Karpas-422 (cell line): ENCODE data around the gene INO80. TPM values are rescaled to one million over a fixed set of nuclear protein-coding genes. Genes with fewer than 3 reads are reported as not detected.
"Not testable (repeated sequence)": the region's sequence is repeated elsewhere in the genome, so short reads cannot be mapped to it uniquely, and the experiment has no call there.

Experiments
- DNase-seq: peaks from one replicate; pipeline ENCODE4 v3.0.0-alpha.2; 2015
- H2AFZ ChIP-seq: fragments of 200-600 bp; sonication (generic); 2 replicates; pipeline ENCODE4 v1.6.1; 2014; ENCODE audit warnings: antibody characterized with exemption, low read length, mixed read lengths
- H3K27ac ChIP-seq: fragments of 200-600 bp; sonication (generic); 2 replicates; pipeline ENCODE4 v1.5.1; 2014; ENCODE audit warnings: mild to moderate bottlenecking, low read length, moderate library complexity
- H3K27me3 ChIP-seq: fragments of 200-600 bp; sonication (generic); 2 replicates; pipeline ENCODE4 v1.6.1; 2014; ENCODE audit warnings: low read length, mixed read lengths
- H3K36me3 ChIP-seq: fragments of 200-600 bp; sonication (generic); 2 replicates; pipeline ENCODE4 v1.6.1; 2014; ENCODE audit warnings: low read length, mixed read lengths; ENCODE audit not compliant: insufficient read depth
- H3K4me1 ChIP-seq: fragments of 200-600 bp; sonication (generic); 2 replicates; pipeline ENCODE4 v1.6.1; 2014; ENCODE audit warnings: mild to moderate bottlenecking, low read length, mixed read lengths
- H3K4me2 ChIP-seq: fragments of 200-600 bp; sonication (generic); 2 replicates; pipeline ENCODE4 v1.6.1; 2014; ENCODE audit warnings: low read length, low read depth, mild to moderate bottlenecking; ENCODE audit not compliant: poor library complexity, severe bottlenecking
- H3K4me3 ChIP-seq: fragments of 200-600 bp; sonication (generic); 2 replicates; pipeline ENCODE4 v1.5.1; 2014; ENCODE audit warnings: mild to moderate bottlenecking, antibody characterized with exemption, low read length, mixed read lengths
- H3K79me2 ChIP-seq: fragments of 200-600 bp; sonication (generic); 2 replicates; pipeline ENCODE4 v1.6.1; 2014; ENCODE audit warnings: mild to moderate bottlenecking, low read length, mixed read lengths
- H3K9ac ChIP-seq: fragments of 200-600 bp; sonication (generic); 2 replicates; pipeline ENCODE4 v1.6.0; 2014; ENCODE audit warnings: low read length
- H3K9me2 ChIP-seq: fragments of 200-600 bp; sonication (generic), shearing (Covaris generic); replicated peaks from 2 replicates; pipeline ENCODE4 v1.6.0; 2014; ENCODE audit warnings: mild to moderate bottlenecking, low read length, moderate library complexity; ENCODE audit not compliant: insufficient read depth
- H3K9me3 ChIP-seq: fragments of 300-700, 200-600 bp; sonication (generic); 2 replicates; pipeline ENCODE4 v1.6.1; 2014; ENCODE audit warnings: low read length, mixed read lengths
- H4K20me1 ChIP-seq: fragments of 200-600 bp; sonication (generic); 2 replicates; pipeline ENCODE4 v1.6.1; 2014; ENCODE audit warnings: mild to moderate bottlenecking, antibody characterized with exemption, low read length, low read depth; ENCODE audit not compliant: insufficient read depth
- total RNA-seq: library from RNA; depleted of rRNA; stranded (reverse); fragments of >200 nt; shearing (Covaris generic); gene quantifications from 2 replicates; pipeline ENCODE4 v1.2.3, GENCODE V29; 2014; ENCODE audit warnings: low replicate concordance

The INO80 gene
- total RNA-seq, 1 experiment from 2014 or later, result 20.3 TPM

GRCh38 chr15:40957041-40957555 lies 159.0 kb downstream of the INO80 start:
- Histone ChIP-seq H4K20me1 (no peaks in the 10 kb centered on the region), H3K9me2 (no peaks in the 10 kb centered on the region), H3K4me1 (peaks cover 26% of the 10 kb centered on the region), H3K4me2 (no peak overlapping the region), H3K4me3 (no peak overlapping the region), H3K27me3 (no peaks in the 10 kb centered on the region), H3K9me3 (no peaks in the 10 kb centered on the region), H3K79me2 (no peaks in the 10 kb centered on the region), H3K9ac (no peak overlapping the region), H3K27ac (no peak overlapping the region), H2AFZ (no peak overlapping the region), H3K36me3 (no peaks in the 10 kb centered on the region; the same call in 1 of the 2 replicates)
- DNase-seq, result no peak

- Histone ChIP-seq H2AFZ (no peak overlapping the region), H3K9ac (no peak overlapping the region), H3K4me2 (no peak overlapping the region)
Observed at GRCh38 chr15:40956541-40956982, 159.5 kb downstream of the INO80 start.

GRCh38 chr15:40955930-40956540 lies 160.0 kb downstream of the INO80 start:
- DNase-seq, result no peak
- Histone ChIP-seq H3K36me3 (no peaks in the 10 kb centered on the region; the same call in 1 of the 2 replicates), H3K4me3 (no peak overlapping the region), H3K27ac (no peak overlapping the region), H4K20me1 (no peaks in the 10 kb centered on the region), H2AFZ (no peak overlapping the region), H3K4me2 (no peak overlapping the region), H3K27me3 (no peaks in the 10 kb centered on the region), H3K9me2 (no peaks in the 10 kb centered on the region), H3K9me3 (no peaks in the 10 kb centered on the region), H3K9ac (no peak overlapping the region), H3K4me1 (peaks cover 26% of the 10 kb centered on the region), H3K79me2 (no peaks in the 10 kb centered on the region)

More at GRCh38 chr15:40956541-40956982, 159.5 kb downstream of the INO80 start:
- H3K4me3 ChIP-seq, result no peak overlapping the region
- no peak overlapping the region for H3K27ac ChIP-seq
- no peaks in the 10 kb centered on the region for H3K9me2 ChIP-seq
- H3K79me2 ChIP-seq, result no peaks in the 10 kb centered on the region
- H3K36me3 ChIP-seq, result no peaks in the 10 kb centered on the region; the same call in 1 of the 2 replicates
- H4K20me1 ChIP-seq, result no peaks in the 10 kb centered on the region
- H3K27me3 ChIP-seq, result no peaks in the 10 kb centered on the region
- peaks cover 26% of the 10 kb centered on the region for H3K4me1 ChIP-seq
- no peak for DNase-seq
- no peaks in the 10 kb centered on the region for H3K9me3 ChIP-seq

- no peak overlapping the region for H3K27ac ChIP-seq
Observed at GRCh38 chr15:40955141-40955903, 160.8 kb downstream of the INO80 start.

GRCh38 chr15:40954158-40954848 lies 161.8 kb downstream of the INO80 start:
- not testable (repeated sequence) for H3K9me3 ChIP-seq
- peak overlapping the region; percentile 79 for H3K9ac ChIP-seq
- H3K4me3 ChIP-seq, result peak overlapping the region; percentile 75; the same call in 1 of the 2 replicates

More at GRCh38 chr15:40955141-40955903, 160.8 kb downstream of the INO80 start:
- Histone ChIP-seq H3K27me3 (no peaks in the 10 kb centered on the region), H3K4me2 (no peak overlapping the region), H3K79me2 (no peaks in the 10 kb centered on the region), H2AFZ (no peak overlapping the region), H3K9me3 (no peaks in the 10 kb centered on the region), H3K9me2 (no peaks in the 10 kb centered on the region), H3K9ac (no peak overlapping the region), H4K20me1 (no peaks in the 10 kb centered on the region), H3K36me3 (no peaks in the 10 kb centered on the region; the same call in 1 of the 2 replicates), H3K4me1 (peaks cover 26% of the 10 kb centered on the region), H3K4me3 (no peak overlapping the region)
- no peak for DNase-seq

GRCh38 chr15:40953713-40954074 lies 162.4 kb downstream of the INO80 start:
- DNase-seq, result no peak
- no peaks in the 10 kb centered on the region for H4K20me1 ChIP-seq
- no peaks in the 10 kb centered on the region; the same call in 1 of the 2 replicates for H3K36me3 ChIP-seq
- peak overlapping the region; percentile 79 for H3K9ac ChIP-seq
- H3K4me3 ChIP-seq, result peak overlapping the region; percentile 75
- H3K79me2 ChIP-seq, result no peaks in the 10 kb centered on the region
- H3K9me2 ChIP-seq, result no peaks in the 10 kb centered on the region
- H2AFZ ChIP-seq, result no peak overlapping the region
- H3K27me3 ChIP-seq, result no peaks in the 10 kb centered on the region
- H3K27ac ChIP-seq, result no peak overlapping the region; the same call in 1 of the 2 replicates
- H3K9me3 ChIP-seq, result no peaks in the 10 kb centered on the region
- peaks cover 26% of the 10 kb centered on the region for H3K4me1 ChIP-seq
- H3K4me2 ChIP-seq, result peak overlapping the region; percentile 84

More at GRCh38 chr15:40954158-40954848, 161.8 kb downstream of the INO80 start:
- not testable (repeated sequence) for H3K79me2 ChIP-seq, H3K27me3 ChIP-seq, H2AFZ ChIP-seq, H3K36me3 ChIP-seq, H4K20me1 ChIP-seq, DNase-seq, H3K27ac ChIP-seq, H3K9me2 ChIP-seq
- H3K4me1 ChIP-seq, result peaks cover 26% of the 10 kb centered on the region
- peak overlapping the region; percentile 84 for H3K4me2 ChIP-seq

- peak within 1 kb of the TSS; percentile 90 for H3K9ac ChIP-seq
- peak within 1 kb of the TSS; percentile 61 for H2AFZ ChIP-seq
Observed at GRCh38 chr15:40952901-40953712, 163.0 kb downstream of the INO80 start, which contains the start of gene CHAC1. Gene CHAC1 (plus strand): TSS chr15:40953471. CDS start chr15:40953584, 113 bp downstream.

More at GRCh38 chr15:40952901-40953712, 163.0 kb downstream of the INO80 start, which contains the start of gene CHAC1:
- Histone ChIP-seq H3K9me2 (no peaks in the 10 kb centered on the region), H3K79me2 (no peaks in the 10 kb centered on the region), H3K4me2 (peak within 1 kb of the TSS; percentile 84), H3K9me3 (no peaks in the 10 kb centered on the region), H3K4me3 (peak within 1 kb of the TSS; percentile 75), H3K36me3 (no peaks in the 10 kb centered on the region; the same call in 1 of the 2 replicates), H4K20me1 (no peaks in the 10 kb centered on the region), H3K27me3 (no peaks in the 10 kb centered on the region), H3K27ac (peak within 1 kb of the TSS; percentile 70; the same call in 1 of the 2 replicates), H3K4me1 (peaks cover 26% of the 10 kb centered on the region)
- peak; percentile 98 for DNase-seq
